Calu3 (cell line): ENCODE data around the gene RAB40C. TPM values are rescaled to one million over a fixed set of nuclear protein-coding genes. Genes with fewer than 3 reads are reported as not detected.

Source experiments
- BruUV-seq: library from RNA; stranded (reverse); fragments of 400-500 nt; replicated peaks from 2 replicates; lab custom pipeline; 2021; lab: Mats Ljungman, UMichigan
- CTCF ChIA-PET: fragments of 300-600 bp; sonication (Branson Sonifier 250); formaldehyde crosslinking; loops from one replicate; lab custom pipeline; 2022; ENCODE audit warnings: antibody characterized with exemption; lab: Charles Lee
- DNase-seq: peaks from one replicate; pipeline ENCODE4 v3.0.0; 2022
- H3K27ac Mint-ChIP-seq: one replicate; pipeline ENCODE4 v1.8.0; 2022; ENCODE audit warnings: mixed read lengths; ENCODE audit not compliant: unreplicated experiment
- H3K27me3 Mint-ChIP-seq: one replicate; pipeline ENCODE4 v1.8.0; 2022; ENCODE audit warnings: mixed read lengths; ENCODE audit not compliant: unreplicated experiment
- H3K36me3 Mint-ChIP-seq: one replicate; pipeline ENCODE4 v1.8.0; 2022; ENCODE audit warnings: mild to moderate bottlenecking, moderate library complexity, mixed read lengths; ENCODE audit not compliant: insufficient read depth, unreplicated experiment
- H3K4me1 Mint-ChIP-seq: one replicate; pipeline ENCODE4 v1.8.0; 2022; ENCODE audit warnings: mild to moderate bottlenecking, low read depth, mixed read lengths; ENCODE audit not compliant: unreplicated experiment
- H3K4me3 Mint-ChIP-seq: one replicate; pipeline ENCODE4 v1.8.0; 2022; ENCODE audit warnings: mild to moderate bottlenecking, low read depth, moderate library complexity, mixed read lengths; ENCODE audit not compliant: unreplicated experiment
- H3K9me3 Mint-ChIP-seq: one replicate; pipeline ENCODE4 v1.8.0; 2022; ENCODE audit warnings: low read depth, mixed read lengths; ENCODE audit not compliant: unreplicated experiment
- intact Hi-C: fragments of 100-400 bp; cut with micrococcal nuclease; formaldehyde crosslinking; loops from one replicate; pipeline ENCODE4 v1.10.0; 2022; ENCODE audit not compliant: unreplicated experiment
- total RNA-seq: library from RNA; stranded (reverse); gene quantifications from 2 replicates; pipeline ENCODE4 v1.2.3, GENCODE V29; 2022
- TF ChIP-seq, protein P1 (sequence below): fragments of 200-600 bp; IDR thresholded peaks from one replicate; pipeline ENCODE4 v1.8.0; 2022; ENCODE audit warnings: antibody characterized with exemption; ENCODE audit not compliant: unreplicated experiment

The RAB40C gene
- total RNA-seq, 1 experiment from 2014 or later = 35.6 TPM

GRCh38 chr16:580141-580945 is 9.5 kb upstream of the RAB40C start:
- H3K36me3 Mint-ChIP-seq = peaks cover 58% of the 10 kb centered on the region
- CTCF ChIA-PET = no interaction called here
- no peaks in the 10 kb centered on the region for H3K27me3 Mint-ChIP-seq
- TF ChIP-seq, protein P1, sequence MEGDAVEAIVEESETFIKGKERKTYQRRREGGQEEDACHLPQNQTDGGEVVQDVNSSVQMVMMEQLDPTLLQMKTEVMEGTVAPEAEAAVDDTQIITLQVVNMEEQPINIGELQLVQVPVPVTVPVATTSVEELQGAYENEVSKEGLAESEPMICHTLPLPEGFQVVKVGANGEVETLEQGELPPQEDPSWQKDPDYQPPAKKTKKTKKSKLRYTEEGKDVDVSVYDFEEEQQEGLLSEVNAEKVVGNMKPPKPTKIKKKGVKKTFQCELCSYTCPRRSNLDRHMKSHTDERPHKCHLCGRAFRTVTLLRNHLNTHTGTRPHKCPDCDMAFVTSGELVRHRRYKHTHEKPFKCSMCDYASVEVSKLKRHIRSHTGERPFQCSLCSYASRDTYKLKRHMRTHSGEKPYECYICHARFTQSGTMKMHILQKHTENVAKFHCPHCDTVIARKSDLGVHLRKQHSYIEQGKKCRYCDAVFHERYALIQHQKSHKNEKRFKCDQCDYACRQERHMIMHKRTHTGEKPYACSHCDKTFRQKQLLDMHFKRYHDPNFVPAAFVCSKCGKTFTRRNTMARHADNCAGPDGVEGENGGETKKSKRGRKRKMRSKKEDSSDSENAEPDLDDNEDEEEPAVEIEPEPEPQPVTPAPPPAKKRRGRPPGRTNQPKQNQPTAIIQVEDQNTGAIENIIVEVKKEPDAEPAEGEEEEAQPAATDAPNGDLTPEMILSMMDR = no peak
- DNase-seq = no peak
- intact Hi-C loops = no loop called here
- no peaks in the 10 kb centered on the region for H3K9me3 Mint-ChIP-seq
- H3K27ac Mint-ChIP-seq = no peak overlapping the region
- H3K4me3 Mint-ChIP-seq = no peak overlapping the region
- H3K4me1 Mint-ChIP-seq = peaks cover 2% of the 10 kb centered on the region
- BruUV-seq = no TSS peak

GRCh38 chr16:580946-581498 is 8.8 kb upstream of the RAB40C start:
- no peaks in the 10 kb centered on the region for H3K27me3 Mint-ChIP-seq
- CTCF ChIA-PET = interaction anchor here (1.2 kb wide), 1 partner anchor 12 kb away, joined by 3 read pairs; no protein-coding TSS in a partner anchor
- intact Hi-C loops = no loop called here
- TF ChIP-seq, protein P1 = no peak
- peaks cover 9% of the 10 kb centered on the region for H3K4me1 Mint-ChIP-seq
- no TSS peak for BruUV-seq
- H3K36me3 Mint-ChIP-seq = peaks cover 65% of the 10 kb centered on the region
- H3K27ac Mint-ChIP-seq = no peak overlapping the region
- no peak for DNase-seq
- H3K9me3 Mint-ChIP-seq = no peaks in the 10 kb centered on the region
- H3K4me3 Mint-ChIP-seq = no peak overlapping the region

- BruUV-seq = no TSS peak
- DNase-seq = no peak
- no peak overlapping the region for H3K4me3 Mint-ChIP-seq
- intact Hi-C loops = no loop called here
- H3K27me3 Mint-ChIP-seq = no peaks in the 10 kb centered on the region
- no peaks in the 10 kb centered on the region for H3K9me3 Mint-ChIP-seq
- TF ChIP-seq, protein P1 = no peak
- CTCF ChIA-PET = interaction anchor here (0.9 to 1.2 kb wide), 2 partner anchors 11 to 55 kb away, joined by 3 read pairs; partner anchors contain the start of gene CAPN15
- peaks cover 20% of the 10 kb centered on the region for H3K4me1 Mint-ChIP-seq
- no peak overlapping the region for H3K27ac Mint-ChIP-seq
- peaks cover 68% of the 10 kb centered on the region for H3K36me3 Mint-ChIP-seq
Observed at GRCh38 chr16:582218-582613, 7.7 kb upstream of the RAB40C start.

DNA sequence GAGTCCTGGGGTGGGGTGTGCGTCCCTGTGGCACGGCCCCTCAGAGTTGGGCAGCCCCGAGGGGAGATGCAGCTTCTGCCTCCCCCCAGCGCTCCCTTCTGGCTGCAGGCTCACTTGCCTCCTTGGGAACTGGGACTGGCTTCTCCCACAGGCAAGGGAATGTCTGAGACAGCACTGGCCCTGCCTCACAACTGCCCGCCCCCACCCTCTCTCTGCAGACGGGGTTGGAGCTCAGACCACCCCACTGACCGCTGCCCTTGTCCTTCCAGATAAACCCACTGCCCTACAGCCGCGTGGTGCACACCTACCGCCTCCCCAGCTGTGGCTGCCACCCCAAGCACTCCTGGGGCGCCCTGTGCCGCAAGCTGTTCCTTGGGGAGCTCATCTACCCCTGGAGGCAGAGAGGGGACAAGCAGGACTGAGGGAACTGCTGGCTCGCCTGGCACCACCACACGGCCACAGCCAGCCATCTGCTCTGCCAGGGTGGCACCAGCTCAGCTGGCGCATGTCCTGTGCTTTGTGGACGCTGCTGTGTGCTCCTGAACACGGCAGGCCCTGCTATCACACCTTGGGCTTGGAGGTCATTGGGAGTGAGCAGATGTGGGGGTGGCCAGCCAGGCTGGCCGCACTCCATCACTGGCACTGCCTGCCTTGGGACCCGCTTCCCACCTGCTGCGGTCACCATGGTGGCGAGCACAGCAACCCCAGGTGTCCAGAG is 7.1 kb upstream of the RAB40C start:
- Mint-ChIP-seq H3K36me3 (peaks cover 72% of the 10 kb centered on the region), H3K4me3 (no peak overlapping the region), H3K4me1 (peaks cover 24% of the 10 kb centered on the region), H3K27ac (no peak overlapping the region), H3K9me3 (no peaks in the 10 kb centered on the region), H3K27me3 (no peaks in the 10 kb centered on the region)
- intact Hi-C loops = no loop called here
- no peak for DNase-seq
- CTCF ChIA-PET = interaction anchor here (0.9 kb wide), 1 partner anchor 56 kb away, joined by 3 read pairs; the partner anchor contains the start of gene CAPN15
- TF ChIP-seq, protein P1 = peak; percentile 19
- no TSS peak for BruUV-seq
